Transverse colon (tissue), 4 donors: ENCODE measurements around the gene BLCAP. TPM values are rescaled to one million over a fixed set of nuclear protein-coding genes. Genes with fewer than 3 reads are reported as not detected.

Experiments
- DNase-seq: peaks from one replicate; pipeline ENCODE4 v3.0.0-alpha.2; 2019
- H3K27ac ChIP-seq, 4 donors: fragments of 200-600 bp; sonication (generic); 2 replicates each; pipeline ENCODE4 v1.5.1; 2016 to 2018; ENCODE audit warnings: inconsistent platforms in 4 of 4
- H3K27me3 ChIP-seq: fragments of 200-600 bp; sonication (generic); 2 replicates; pipeline ENCODE4 v1.5.1; 2017; ENCODE audit warnings: inconsistent platforms
- H3K36me3 ChIP-seq, 4 donors: fragments of 200-600 bp; sonication (generic); 2 replicates each; pipeline ENCODE4 v1.5.1; 2017 to 2019; ENCODE audit warnings: inconsistent platforms in 4 of 4
- H3K4me1 ChIP-seq, 4 donors: fragments of 200-600 bp; sonication (generic); 2 replicates each; pipeline ENCODE4 v1.5.1; 2017 to 2020; ENCODE audit warnings: inconsistent platforms in 4 of 4
- H3K4me3 ChIP-seq, 4 donors: fragments of 200-600 bp; sonication (generic); 1 replicate in 1 of 4; 2 replicates in 3 of 4; pipeline versions ENCODE4 v1.5.1 to v1.6.1; 2017 to 2019; ENCODE audit warnings: inconsistent platforms in 4 of 4
- H3K9me3 ChIP-seq, 2 donors: fragments of 200-600 bp; sonication (generic); 2 replicates each; pipeline ENCODE4 v1.5.1; 2017 to 2019; ENCODE audit warnings: inconsistent platforms in 2 of 2
- CTCF ChIP-seq, 5 experiments: fragments of 200-600 bp in 3 of 5; fragments of 450-650 bp in 2 of 5; sonication (generic) in 3 of 5; IDR thresholded peaks; 1 replicate in 2 of 5; 2 replicates in 3 of 5; pipeline ENCODE4 v1.5.1; 2016 to 2017; ENCODE audit warnings: antibody characterized with exemption in 5 of 5, inconsistent platforms in 3 of 5, mild to moderate bottlenecking in 2 of 5, moderate library complexity in 1 of 5
- EP300 ChIP-seq: sonication (generic); formaldehyde crosslinking; IDR thresholded peaks from one replicate; pipeline ENCODE4 v1.6.1; 2017; ENCODE audit warnings: antibody characterized with exemption, low read depth
- POLR2A ChIP-seq: fragments of 450-650 bp; IDR thresholded peaks from one replicate; pipeline ENCODE4 v1.6.1; 2016; ENCODE audit warnings: antibody characterized with exemption, mild to moderate bottlenecking, moderate library complexity
- POLR2AphosphoS5 ChIP-seq, 3 donors: sonication (generic); formaldehyde crosslinking; IDR thresholded peaks; one replicate each; pipeline ENCODE4 v1.6.1; 2016; ENCODE audit warnings: antibody characterized with exemption in 3 of 3
- WGBS, 2 donors: methylation state at CpG; one replicate each; pipeline ENCODE4 v1.1.5; 2018; ENCODE audit warnings: low coverage in 1 of 2; 5-methylcytosine and 5-hydroxymethylcytosine counted together
- in situ Hi-C, 4 donors: fragments of 200-750 bp; cut with MboI; loops; one replicate each; pipeline versions ENCODE4 v1.15.0 to v1.15.1; 2017; ENCODE audit warnings: low sequenced_read_pairs in 3 of 4, low pct_ligation_motif_present in 1 of 4, low pct_unique_long_range_greater_than_20kb in 1 of 4
- intact Hi-C: fragments of 100-400 bp; cut with DNase I; formaldehyde crosslinking; loops from one replicate; pipeline ENCODE4 v1.15.1; 2023; ENCODE audit warnings: low total_unique reads
- total RNA-seq, 4 donors: library from RNA; depleted of rRNA; stranded (reverse); fragments of >200 nt; gene quantifications; one replicate each; pipeline ENCODE4 v1.1.0, GENCODE V29; 2016

Gene BLCAP
- total RNA-seq, 4 donors from 2014 or later = 80.8 to 283 (median 117) TPM

GRCh38 chr20:37560629-37561028 is 33.0 kb upstream of the BLCAP start:
- no peak for TF ChIP-seq CTCF (IDR thresholded peaks at IDR 0.05)
- no peak for TF ChIP-seq POLR2A
- no peak for TF ChIP-seq EP300
- TF ChIP-seq POLR2AphosphoS5 (IDR thresholded peaks at IDR 0.05) = no peak
- no peaks in the 10 kb centered on the region for H3K9me3 ChIP-seq
- 39 to 67% methylated on average over 2 to 4 of the region's 4 CpGs for WGBS, 2 donors
- no peak for DNase-seq
- peaks cover 50% of the 10 kb centered on the region for H3K27me3 ChIP-seq
- H3K4me1 ChIP-seq = peaks cover 4 to 5% (median 5%) of the 10 kb centered on the region in 4 donors
- H3K36me3 ChIP-seq = no peaks in the 10 kb centered on the region
- no peak overlapping the region for H3K27ac ChIP-seq
- no peak overlapping the region for H3K4me3 ChIP-seq
- in situ Hi-C loops = loop anchor here in 3 of 4 donors (25.0 kb wide), 2 partner anchors 427 to 677 kb away; no protein-coding TSS in a partner anchor
- intact Hi-C loops = no loop called here

DNA sequence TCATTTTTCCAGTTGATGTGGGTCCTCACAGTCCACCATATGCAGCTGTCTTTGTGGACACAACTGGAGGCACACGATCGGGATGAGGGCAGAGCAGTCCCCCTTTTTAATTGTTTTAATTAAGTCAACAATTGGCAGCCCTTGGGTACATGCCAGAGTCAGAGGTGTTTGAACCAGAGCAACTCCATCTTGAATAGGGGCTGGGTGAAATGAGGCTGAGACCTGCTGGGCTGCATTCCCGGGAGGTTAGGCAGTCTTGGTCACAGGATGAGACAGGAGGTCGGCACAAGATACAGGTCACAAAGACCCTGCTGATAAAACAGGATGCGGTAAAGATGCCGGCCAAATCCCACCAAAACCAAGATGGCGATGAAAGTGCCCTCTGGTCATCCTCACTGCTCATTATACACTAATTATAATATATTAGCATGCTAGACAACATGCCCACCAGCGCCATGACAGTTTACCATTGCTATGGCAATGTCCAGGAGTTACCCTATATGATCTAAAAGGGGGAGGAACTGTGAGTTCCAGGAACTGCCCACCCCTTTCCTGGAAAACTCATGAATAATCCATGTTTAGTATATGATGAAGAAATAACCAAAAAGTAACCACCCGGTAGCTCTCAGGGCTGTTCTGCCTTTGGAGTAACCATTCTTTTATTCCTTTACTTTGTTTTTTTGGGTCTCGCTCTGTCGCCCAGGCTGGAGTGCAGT is 31.8 kb upstream of the BLCAP start:
- Histone ChIP-seq H3K4me3 (no peak overlapping the region), H3K9me3 (no peaks in the 10 kb centered on the region), H3K27me3 (peaks cover 39% of the 10 kb centered on the region), H3K36me3 (no peaks in the 10 kb centered on the region), H3K27ac (no peak overlapping the region), H3K4me1 (peaks cover 2 to 4% (median 4%) of the 10 kb centered on the region in 4 donors)
- TF ChIP-seq POLR2A = no peak
- TF ChIP-seq EP300 = no peak
- no peak for TF ChIP-seq POLR2AphosphoS5 (IDR thresholded peaks at IDR 0.05)
- no peak for TF ChIP-seq CTCF (IDR thresholded peaks at IDR 0.05)
- intact Hi-C loops (no loop called here), in situ Hi-C loops (loop anchor here in 3 of 4 donors (25.0 kb wide), 2 partner anchors 428 to 678 kb away; no protein-coding TSS in a partner anchor)
- 88 to 94% methylated on average over 5 to 11 of the region's 11 CpGs for WGBS, 2 donors
- no peak for DNase-seq

- WGBS, 2 donors = 76% methylated on average over 4 of the region's 4 CpGs; no CpG with 5 or more reads in 1 of the 2 donors
- intact Hi-C loops = no loop called here
- in situ Hi-C loops = loop anchor here in 3 of 4 donors (25.0 kb wide), 2 partner anchors 429 to 679 kb away; no protein-coding TSS in a partner anchor
These were observed 31.1 kb upstream of the BLCAP start for GRCh38 chr20:37558779-37559178.

More at GRCh38 chr20:37558779-37559178, 31.1 kb upstream of the BLCAP start:
- no peaks in the 10 kb centered on the region for H3K4me1 ChIP-seq
- no peak for DNase-seq
- peaks cover 32% of the 10 kb centered on the region for H3K27me3 ChIP-seq
- no peak overlapping the region for H3K4me3 ChIP-seq
- H3K36me3 ChIP-seq = no peaks in the 10 kb centered on the region
- H3K27ac ChIP-seq = no peak overlapping the region
- H3K9me3 ChIP-seq = no peaks in the 10 kb centered on the region
- no peak for TF ChIP-seq POLR2AphosphoS5 (IDR thresholded peaks at IDR 0.05)
- no peak for TF ChIP-seq CTCF (IDR thresholded peaks at IDR 0.05)
- no peak for TF ChIP-seq EP300
- no peak for TF ChIP-seq POLR2A
